H1 (cell line): ENCODE results near the gene ECE2. TPM values are rescaled to one million over a fixed set of nuclear protein-coding genes. Genes with fewer than 3 reads are reported as not detected.

Source experiments
- CTCF ChIA-PET: fragments of 300-600 bp; sonication (Branson Sonifier 250); formaldehyde crosslinking; loops from one replicate; lab custom pipeline; 2021; ENCODE audit not compliant: partially characterized antibody; lab: Charles Lee
- POLR2A ChIA-PET: fragments of 300-600 bp; sonication (Branson Sonifier 250); formaldehyde crosslinking; loops from one replicate; lab custom pipeline; 2021; ENCODE audit warnings: inconsistent platforms; ENCODE audit not compliant: partially characterized antibody; lab: Charles Lee
- DNase-seq, 2 experiments: peaks; one replicate each; pipeline versions ENCODE4 v3.0.0 to v3.0.0-alpha.2; 2010 to 2022; ENCODE audit warnings: low spot score in 2 of 2, low read depth in 1 of 2, mixed read lengths in 1 of 2
- FAIRE-seq: peaks from 2 replicates; lab custom pipeline; 2011; peaks lifted over from hg19 to GRCh38; lab: Jason Lieb, UNC
- H2AFZ ChIP-seq: 2 replicates; pipeline ENCODE4 v1.8.1; 2012; ENCODE audit warnings: low read length, inconsistent platforms
- H2AK5ac ChIP-seq: 2 replicates; pipeline ENCODE4 v1.6.1; 2013; ENCODE audit warnings: low read depth, low read length
- H2BK120ac ChIP-seq: replicated peaks from 2 replicates; pipeline ENCODE3; 2013; ENCODE audit warnings: low read depth, low read length, inconsistent platforms
- H2BK12ac ChIP-seq: 2 replicates; pipeline ENCODE4 v1.6.1; 2013; ENCODE audit warnings: low read depth, low read length
- H2BK15ac ChIP-seq: 2 replicates; pipeline ENCODE4 v1.6.1; 2013; ENCODE audit warnings: low read length
- H2BK20ac ChIP-seq: 2 replicates; pipeline ENCODE4 v1.6.1; 2013; ENCODE audit warnings: low read length
- H2BK5ac ChIP-seq: 2 replicates; pipeline ENCODE4 v1.6.1; 2013; ENCODE audit warnings: low read depth, low read length
- H3K14ac ChIP-seq: 2 replicates; pipeline ENCODE4 v1.6.1; 2013; ENCODE audit warnings: inconsistent platforms; ENCODE audit not compliant: insufficient read length
- H3K18ac ChIP-seq: 2 replicates; pipeline ENCODE4 v1.6.1; 2013; ENCODE audit warnings: low read length; ENCODE audit errors: extremely low read depth
- H3K23ac ChIP-seq: 2 replicates; pipeline ENCODE4 v1.6.1; 2013; ENCODE audit warnings: inconsistent platforms; ENCODE audit not compliant: insufficient read length
- H3K23me2 ChIP-seq: 2 replicates; pipeline ENCODE4 v1.6.1; 2013; ENCODE audit warnings: low read depth, low read length
- H3K27ac ChIP-seq: 2 replicates; pipeline ENCODE4 v1.6.1; 2011; ENCODE audit warnings: low read depth, low read length, inconsistent platforms
- H3K27me3 ChIP-seq, 4 experiments: replicated peaks in 1 of 4; 1 replicate in 1 of 4; 2 replicates in 3 of 4; pipeline versions ENCODE4 v1.6.1 to v1.8.1; 2011 to 2013; ENCODE audit warnings: low read length in 3 of 4, mild to moderate bottlenecking in 3 of 4, inconsistent platforms in 2 of 4, mixed read lengths in 2 of 4, moderate library complexity in 1 of 4; ENCODE audit not compliant: control insufficient read depth in 3 of 4, insufficient read depth in 3 of 4; ENCODE audit errors: extremely low read depth in 1 of 4
- H3K36me3 ChIP-seq, 4 experiments: 2 replicates each; pipeline versions ENCODE4 v1.6.1 to v1.8.1; 2011 to 2013; ENCODE audit warnings: mild to moderate bottlenecking in 4 of 4, low read length in 3 of 4, moderate library complexity in 2 of 4, control low read depth in 1 of 4, inconsistent platforms in 1 of 4; ENCODE audit not compliant: insufficient read depth in 4 of 4, control insufficient read depth in 2 of 4
- H3K4ac ChIP-seq: replicated peaks from 2 replicates; pipeline ENCODE3; 2013; ENCODE audit warnings: low read length, low read depth, mixed read lengths, inconsistent platforms; ENCODE audit not compliant: insufficient read length
- H3K4me1 ChIP-seq, 4 experiments: replicated peaks in 1 of 4; 1 replicate in 1 of 4; 2 replicates in 3 of 4; pipeline versions ENCODE4 v1.6.1 to v1.8.1; 2011 to 2013; ENCODE audit warnings: low read length in 3 of 4, inconsistent platforms in 2 of 4, mixed read lengths in 1 of 4; ENCODE audit not compliant: insufficient read depth in 4 of 4, control insufficient read depth in 3 of 4
- H3K4me2 ChIP-seq, 2 experiments: 2 replicates each; pipeline versions ENCODE4 v1.6.1 to v1.8.1; 2011 to 2013; ENCODE audit warnings: low read depth in 2 of 2, low read length in 2 of 2, control low read depth in 1 of 2, inconsistent platforms in 1 of 2, mild to moderate bottlenecking in 1 of 2; ENCODE audit not compliant: insufficient read depth in 1 of 2
- H3K4me3 ChIP-seq, 4 experiments: fragments of 200-600, 300-600 bp in 1 of 4; sonication (generic), shearing (Covaris generic), sonication (Bioruptor Twin) in 1 of 4; 2 replicates each; pipeline versions ENCODE4 v1.5.1 to v1.8.1; 2011 to 2016; ENCODE audit warnings: low read length in 4 of 4, low read depth in 3 of 4, control low read depth in 2 of 4, inconsistent platforms in 2 of 4, mild to moderate bottlenecking in 2 of 4, mixed read lengths in 1 of 4, moderate library complexity in 1 of 4; ENCODE audit not compliant: insufficient read depth in 2 of 4; ENCODE audit errors: extremely low read depth in 1 of 4
- H3K56ac ChIP-seq: replicated peaks from 2 replicates; pipeline ENCODE3; 2013; ENCODE audit warnings: low read depth, mild to moderate bottlenecking, mixed read lengths, low read length, inconsistent platforms; ENCODE audit not compliant: insufficient read length
- H3K79me1 ChIP-seq: 2 replicates; pipeline ENCODE4 v1.6.1; 2013; ENCODE audit warnings: low read depth, low read length, control low read depth
- H3K79me2 ChIP-seq, 2 experiments: 2 replicates each; pipeline versions ENCODE4 v1.6.1 to v1.8.1; 2012 to 2013; ENCODE audit warnings: low read length in 2 of 2, mild to moderate bottlenecking in 2 of 2, inconsistent platforms in 1 of 2; ENCODE audit not compliant: insufficient read depth in 2 of 2, control insufficient read depth in 1 of 2
- H3K9ac ChIP-seq, 4 experiments: replicated peaks in 1 of 4; 1 replicate in 1 of 4; 2 replicates in 3 of 4; pipeline versions ENCODE4 v1.6.1 to v1.8.1; 2011 to 2013; ENCODE audit warnings: low read depth in 3 of 4, low read length in 3 of 4, control low read depth in 2 of 4, mild to moderate bottlenecking in 2 of 4, moderate library complexity in 2 of 4, inconsistent platforms in 1 of 4; ENCODE audit errors: extremely low read depth in 1 of 4
- H3K9me3 ChIP-seq, 2 experiments: 2 replicates each; pipeline versions ENCODE4 v1.6.1 to v1.8.1; 2012 to 2013; ENCODE audit warnings: mild to moderate bottlenecking in 2 of 2, moderate library complexity in 2 of 2, control low read depth in 1 of 2, inconsistent platforms in 1 of 2, low read depth in 1 of 2, low read length in 1 of 2, mixed read lengths in 1 of 2; ENCODE audit not compliant: insufficient read depth in 2 of 2
- H4K20me1 ChIP-seq, 2 experiments: replicated peaks in 1 of 2; 2 replicates each; pipeline versions ENCODE3 to v1.8.1; 2011 to 2013; ENCODE audit warnings: inconsistent platforms in 2 of 2, low read length in 2 of 2, mild to moderate bottlenecking in 1 of 2; ENCODE audit not compliant: insufficient read depth in 2 of 2, control insufficient read depth in 1 of 2
- H4K5ac ChIP-seq: 2 replicates; pipeline ENCODE4 v1.6.1; 2013; ENCODE audit warnings: low read length, low read depth, mixed read lengths, inconsistent platforms; ENCODE audit not compliant: insufficient read length
- H4K8ac ChIP-seq: 2 replicates; pipeline ENCODE4 v1.8.0; 2013; ENCODE audit warnings: mild to moderate bottlenecking, moderate library complexity, low read length, inconsistent platforms; ENCODE audit not compliant: insufficient read depth; ENCODE audit errors: extremely low read depth
- H4K91ac ChIP-seq: replicated peaks from 2 replicates; pipeline ENCODE3; 2013; ENCODE audit warnings: low read length, mixed read lengths, inconsistent platforms; ENCODE audit not compliant: insufficient read length
- CBX5 ChIP-seq: fragments of 300-800, 300-1000 bp; sonication (generic); IDR thresholded peaks from 2 replicates; pipeline ENCODE4 v1.7.1; 2016; ENCODE audit warnings: antibody characterized with exemption, low read length, low read depth
- HDAC2 ChIP-seq, 2 experiments: fragments of 300-600 bp in 1 of 2; sonication (generic) in 1 of 2; IDR thresholded peaks; 2 replicates each; pipeline ENCODE4 v1.6.1; 2011 to 2012; ENCODE audit warnings: low read depth in 2 of 2, low read length in 2 of 2, mild to moderate bottlenecking in 2 of 2, moderate library complexity in 2 of 2, borderline replicate concordance in 1 of 2, inconsistent platforms in 1 of 2
- MAFK ChIP-seq: IDR thresholded peaks from 2 replicates; pipeline ENCODE4 v1.6.1; 2012; ENCODE audit warnings: low read depth, mild to moderate bottlenecking, improper control_type of control experiment, low read length
- NANOG ChIP-seq: IDR thresholded peaks from 2 replicates; pipeline ENCODE4 v1.6.1; 2011; ENCODE audit warnings: low read length, low read depth, mild to moderate bottlenecking, inconsistent platforms; ENCODE audit not compliant: insufficient read depth, poor library complexity, severe bottlenecking
- PHF8 ChIP-seq: fragments of 200-600 bp; sonication (generic); conservative IDR thresholded peaks from 2 replicates; pipeline ENCODE4 v1.7.1; 2012; ENCODE audit warnings: low read depth, mild to moderate bottlenecking, inconsistent platforms, low read length, moderate library complexity
- POLR2A ChIP-seq, 2 experiments: IDR thresholded peaks; 1 replicate in 1 of 2; 2 replicates in 1 of 2; pipeline ENCODE4 v1.6.1; 2011; ENCODE audit warnings: low read depth in 2 of 2, low read length in 2 of 2, mild to moderate bottlenecking in 2 of 2; ENCODE audit errors: control extremely low read depth in 1 of 2
- RFX5 ChIP-seq: IDR thresholded peaks from 2 replicates; pipeline ENCODE4 v1.6.1; 2011; ENCODE audit warnings: low read depth, low read length, improper control_type of control experiment, borderline replicate concordance
- RXRA ChIP-seq: IDR thresholded peaks from 2 replicates; pipeline ENCODE4 v1.6.1; 2011; ENCODE audit warnings: low read depth, mild to moderate bottlenecking, low read length, moderate library complexity; ENCODE audit not compliant: insufficient read depth
- SAP30 ChIP-seq: fragments of 300-600 bp; sonication (generic); IDR thresholded peaks from 2 replicates; pipeline ENCODE4 v1.7.1; 2012; ENCODE audit warnings: low read length, moderate library complexity, mild to moderate bottlenecking, inconsistent platforms; ENCODE audit not compliant: insufficient read depth, insufficient replicate concordance
- TEAD4 ChIP-seq: IDR thresholded peaks from 2 replicates; pipeline ENCODE4 v1.6.1; 2012; ENCODE audit warnings: low read depth, low read length, inconsistent platforms, mixed read lengths
- YY1 ChIP-seq: IDR thresholded peaks from 2 replicates; pipeline ENCODE4 v1.6.1; 2011; ENCODE audit warnings: low read depth, mild to moderate bottlenecking, low read length
- WGBS, 2 experiments: shearing (Covaris generic) in 1 of 2; methylation state at CpG; one replicate each; pipeline versions ENCODE4 v1.1.6 to v1.1.7; 2013 to 2015; ENCODE audit warnings: low lambda C conversion rate in 2 of 2, mixed read lengths in 2 of 2, inconsistent platforms in 1 of 2, low coverage in 1 of 2, missing lambda C conversion rate in 1 of 2; ENCODE audit not compliant: insufficient replicate concordance in 2 of 2, insufficient coverage in 1 of 2, insufficient read length in 1 of 2; ENCODE audit errors: extremely low coverage in 1 of 2, missing lambda C conversion rate in 1 of 2; 5-methylcytosine and 5-hydroxymethylcytosine counted together
- polyA plus RNA-seq, 7 experiments: library from polyadenylated mRNA; depleted of rRNA in 3 of 7; stranded (reverse) in 5 of 7; unstranded in 2 of 7; fragments of >200 nt in 5 of 7; fragments of 200-250 nt in 2 of 7; gene quantifications; 1 replicate in 5 of 7; 2 replicates in 1 of 7; 4 replicates in 1 of 7; pipeline versions ENCODE4 v1.2.1 to v1.2.3, GENCODE V29; 2011 to 2013; ENCODE audit warnings: missing spikeins in 2 of 7, mixed read lengths in 2 of 7
- total RNA-seq: library from RNA; stranded (reverse); fragmentation: NEBNext Ultra II Directional; extraction: Animal tissue kit (Norgen Biotek cat#: 25700); gene quantifications from 2 replicates; pipeline ENCODE4 v1.2.1, GENCODE V29; 2021

ECE2 gene
- total and polyA plus RNA-seq, 2 of the 8 experiments (the other 6 are each of a cell fraction or from before 2014, with no cell fraction given), result 0.44 to 0.86 TPM

- Histone ChIP-seq H2BK20ac (no peak overlapping the region), H3K9me3 (no peaks in the 10 kb centered on the region), H3K14ac (no peak overlapping the region), H3K27ac (no peak overlapping the region), H2AK5ac (no peak overlapping the region), H3K4me1 (peaks cover 0 to 11% (median 2%) of the 10 kb centered on the region in 4 experiments; a peak in 3 of 7 replicates), H3K36me3 (peaks cover 0 to 8% (median 0%) of the 10 kb centered on the region in 4 experiments; a peak in 1 of 8 replicates), H3K23ac (no peak overlapping the region), H2AFZ (no peak overlapping the region), H3K23me2 (peaks cover 4% of the 10 kb centered on the region; the same call in 1 of the 2 replicates), H2BK12ac (no peak overlapping the region), H3K18ac (no peak overlapping the region), H4K8ac (peak overlapping the region; percentile 76), H4K20me1 (peaks cover 6 to 7% of the 10 kb centered on the region in 2 experiments), H2BK5ac (no peak overlapping the region), H3K79me2 (no peaks in the 10 kb centered on the region), H4K91ac (no peak overlapping the region), H3K9ac (no peak overlapping the region), H4K5ac (no peak overlapping the region), H3K56ac (no peak overlapping the region), H2BK15ac (no peak overlapping the region), H2BK120ac (no peak overlapping the region), H3K79me1 (no peaks in the 10 kb centered on the region), H3K4me2 (no peak overlapping the region), H3K4me3 (no peak overlapping the region), H3K4ac (no peak overlapping the region), H3K27me3 (peaks cover 21 to 38% (median 33%) of the 10 kb centered on the region in 4 experiments)
- WGBS, 2 experiments, result 85% methylated on average over 19 of the region's 19 CpGs; no CpG with 5 or more reads in 1 of the 2 experiments
- FAIRE-seq (no peak), DNase-seq (no peak)
- CTCF ChIA-PET, result interaction anchor here (0.6 to 0.7 kb wide), 2 partner anchors 8 to 1000 kb away, joined by 3 read pairs; no protein-coding TSS in a partner anchor
- POLR2A ChIA-PET, result interaction anchor here (1.0 kb wide), 1 partner anchor 12 kb away, joined by 3 read pairs; no protein-coding TSS in a partner anchor
- no peak for TF ChIP-seq RFX5
- TF ChIP-seq YY1, result no peak
- no peak for TF ChIP-seq CBX5
- TF ChIP-seq SAP30, result no peak
- no peak for TF ChIP-seq MAFK
- TF ChIP-seq PHF8, result no peak
- no peak for TF ChIP-seq NANOG
- no peak for TF ChIP-seq HDAC2 (IDR thresholded peaks at IDR 0.05; ENCODE audit: borderline replicate concordance in 1 of 2, low read depth in 2 of 2, low read length in 2 of 2)
- TF ChIP-seq TEAD4, result no peak
- TF ChIP-seq POLR2A (IDR thresholded peaks at IDR 0.05; ENCODE audit: control extremely low read depth in 1 of 2, low read depth in 2 of 2, low read length in 2 of 2), result no peak
- no peak for TF ChIP-seq RXRA
Observed at GRCh38 chr3:184234671-184235380, 41.0 kb upstream of the ECE2 start.
